Uterus (tissue), 2 donors: Measurements from ENCODE around the gene CD7.

Experiments
- POLR2A ChIP-seq, 2 donors: fragments of 450-650 bp; IDR thresholded peaks; one replicate each; pipeline ENCODE4 v1.6.1; 2016; ENCODE audit warnings: antibody characterized with exemption in 2 of 2, mild to moderate bottlenecking in 1 of 2, moderate library complexity in 1 of 2
- TF ChIP-seq, protein P1 (sequence below), 4 experiments: fragments of 200-600 bp in 2 of 4; fragments of 450-650 bp in 2 of 4; sonication (generic) in 2 of 4; IDR thresholded peaks; one replicate each; pipeline ENCODE4 v1.5.1; 2016 to 2019; ENCODE audit warnings: antibody characterized with exemption in 4 of 4, mild to moderate bottlenecking in 2 of 4, moderate library complexity in 1 of 4

DNA sequence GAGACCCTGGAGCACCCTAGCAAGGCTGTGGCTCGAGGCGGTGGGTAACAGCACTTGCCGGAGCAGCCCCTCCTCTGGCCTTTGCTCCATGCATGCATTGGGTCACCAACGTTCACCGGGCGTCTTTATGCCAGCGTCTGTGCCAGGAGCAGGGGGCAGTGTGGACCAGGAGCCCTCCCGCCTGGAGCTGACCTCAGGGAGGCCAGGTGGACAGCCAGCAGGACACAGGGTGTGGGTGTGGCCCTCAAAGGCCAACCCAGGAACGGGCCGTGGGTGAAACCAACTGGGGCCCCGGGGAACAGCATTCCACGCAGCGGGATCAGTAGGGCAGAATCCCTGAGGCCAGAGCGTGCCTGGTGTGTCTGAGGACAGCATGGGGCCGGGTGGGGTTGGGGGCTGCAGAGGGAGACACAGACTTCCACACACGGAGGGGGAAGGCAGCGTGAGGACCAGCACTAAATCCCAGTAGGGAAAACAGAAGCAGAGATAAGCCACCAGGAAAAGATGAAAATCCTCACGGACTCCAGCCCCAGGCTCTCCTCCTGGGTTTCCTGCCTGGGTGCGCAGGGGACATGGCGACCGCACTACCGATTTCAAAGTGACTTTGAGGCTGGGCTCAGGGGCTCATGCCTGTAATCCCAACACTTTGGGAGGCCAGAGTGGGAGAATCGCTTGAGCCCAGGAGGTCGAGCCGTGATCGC is 2.9 kb upstream of the CD7 start:
- TF ChIP-seq, protein P1, sequence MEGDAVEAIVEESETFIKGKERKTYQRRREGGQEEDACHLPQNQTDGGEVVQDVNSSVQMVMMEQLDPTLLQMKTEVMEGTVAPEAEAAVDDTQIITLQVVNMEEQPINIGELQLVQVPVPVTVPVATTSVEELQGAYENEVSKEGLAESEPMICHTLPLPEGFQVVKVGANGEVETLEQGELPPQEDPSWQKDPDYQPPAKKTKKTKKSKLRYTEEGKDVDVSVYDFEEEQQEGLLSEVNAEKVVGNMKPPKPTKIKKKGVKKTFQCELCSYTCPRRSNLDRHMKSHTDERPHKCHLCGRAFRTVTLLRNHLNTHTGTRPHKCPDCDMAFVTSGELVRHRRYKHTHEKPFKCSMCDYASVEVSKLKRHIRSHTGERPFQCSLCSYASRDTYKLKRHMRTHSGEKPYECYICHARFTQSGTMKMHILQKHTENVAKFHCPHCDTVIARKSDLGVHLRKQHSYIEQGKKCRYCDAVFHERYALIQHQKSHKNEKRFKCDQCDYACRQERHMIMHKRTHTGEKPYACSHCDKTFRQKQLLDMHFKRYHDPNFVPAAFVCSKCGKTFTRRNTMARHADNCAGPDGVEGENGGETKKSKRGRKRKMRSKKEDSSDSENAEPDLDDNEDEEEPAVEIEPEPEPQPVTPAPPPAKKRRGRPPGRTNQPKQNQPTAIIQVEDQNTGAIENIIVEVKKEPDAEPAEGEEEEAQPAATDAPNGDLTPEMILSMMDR (IDR thresholded peaks at IDR 0.05): no peak
- no peak for TF ChIP-seq POLR2A (IDR thresholded peaks at IDR 0.05)
